HEK293T (cell line): ENCODE data around the gene HBA2.

Source experiments
- CTCF ChIA-PET: fragments of 350-600 bp; formaldehyde crosslinking; extraction: SDS; loops from one replicate; lab custom pipeline; 2021; ENCODE audit warnings: antibody characterized with exemption, inconsistent platforms; lab: Yijun Ruan, JAX
- POLR2A ChIA-PET: fragments of 350-600 bp; formaldehyde crosslinking; extraction: SDS; loops from one replicate; lab custom pipeline; 2020; ENCODE audit warnings: antibody characterized with exemption, inconsistent platforms; lab: Yijun Ruan, JAX
- DNase-seq: peaks from one replicate; pipeline ENCODE4 v3.0.0; 2012; ENCODE audit warnings: mixed read lengths; ENCODE audit errors: extremely low spot score
- ARNT ChIP-seq: fragments of 450-650 bp; IDR thresholded peaks from 2 replicates; pipeline ENCODE4 v1.6.1; 2017; ENCODE audit warnings: mild to moderate bottlenecking
- BHLHE40 ChIP-seq: fragments of 450-650 bp; IDR thresholded peaks from 2 replicates; pipeline ENCODE4 v1.6.1; 2016; ENCODE audit warnings: mild to moderate bottlenecking, moderate library complexity, borderline replicate concordance
- CTBP1 ChIP-seq: fragments of 450-650 bp; IDR thresholded peaks from 2 replicates; pipeline ENCODE4 v1.6.1; 2016; ENCODE audit warnings: borderline replicate concordance
- ELF4 ChIP-seq: fragments of 450-650 bp; IDR thresholded peaks from 2 replicates; pipeline ENCODE4 v1.6.1; 2017; ENCODE audit warnings: antibody characterized with exemption
- FOXA1 ChIP-seq: fragments of 450-650 bp; IDR thresholded peaks from 2 replicates; pipeline ENCODE4 v1.6.1; 2016; ENCODE audit warnings: mild to moderate bottlenecking
- FOXK2 ChIP-seq: fragments of 450-650 bp; IDR thresholded peaks from 2 replicates; pipeline ENCODE4 v1.6.1; 2016; ENCODE audit warnings: mild to moderate bottlenecking
- FOXM1 ChIP-seq: fragments of 450-650 bp; IDR thresholded peaks from 2 replicates; pipeline ENCODE4 v1.6.1; 2017; ENCODE audit warnings: mild to moderate bottlenecking, borderline replicate concordance
- HDGF ChIP-seq: fragments of 450-650 bp; IDR thresholded peaks from 2 replicates; pipeline ENCODE4 v1.6.1; 2017; ENCODE audit warnings: antibody characterized with exemption, borderline replicate concordance
- L3MBTL2 ChIP-seq: fragments of 450-650 bp; conservative IDR thresholded peaks from 2 replicates; pipeline ENCODE4 v1.6.1; 2016; ENCODE audit warnings: mild to moderate bottlenecking
- LEF1 ChIP-seq: fragments of 450-650 bp; IDR thresholded peaks from 2 replicates; pipeline ENCODE4 v1.6.1; 2017; ENCODE audit warnings: mild to moderate bottlenecking, borderline replicate concordance
- NFRKB ChIP-seq: fragments of 450-650 bp; IDR thresholded peaks from 2 replicates; pipeline ENCODE4 v1.6.1; 2016; ENCODE audit warnings: mild to moderate bottlenecking, moderate library complexity
- PKNOX1 ChIP-seq: fragments of 450-650 bp; IDR thresholded peaks from 2 replicates; pipeline ENCODE4 v1.6.1; 2016
- SP1 ChIP-seq: fragments of 450-650 bp; IDR thresholded peaks from 2 replicates; pipeline ENCODE4 v1.6.1; 2017
- TARDBP ChIP-seq: fragments of 450-650 bp; IDR thresholded peaks from 2 replicates; pipeline ENCODE4 v1.6.1; 2016

Gene HBA2

GRCh38 chr16:212999-213398 is 40.3 kb downstream of the HBA2 start:
- TF ChIP-seq PKNOX1 (no peak), FOXK2 (no peak), BHLHE40 (no peak), ARNT (no peak), LEF1 (no peak), HDGF (no peak), NFRKB (no peak)
- no peak for DNase-seq
- ChIA-PET POLR2A (no interaction called here), CTCF (no interaction called here)

- ChIA-PET POLR2A (no interaction called here), CTCF (no interaction called here)
- DNase-seq = no peak
- TF ChIP-seq TARDBP (no peak), CTBP1 (no peak), FOXM1 (no peak), L3MBTL2 (no peak), FOXK2 (no peak), FOXA1 (no peak), HDGF (no peak), ELF4 (no peak), NFRKB (no peak), SP1 (no peak)
Observed at GRCh38 chr16:220021-220420, 47.3 kb downstream of the HBA2 start.
